ENCODE measurements around the gene TMEM267. TPM values are rescaled to one million over a fixed set of nuclear protein-coding genes. Genes with fewer than 3 reads are reported as not detected.
A peak's percentile ranks its signal among the peaks of the same experiment; 100 is the strongest.

TMEM267 gene
- total RNA-seq, 1 donor from 2014 or later: 10.2 TPM

DNA sequence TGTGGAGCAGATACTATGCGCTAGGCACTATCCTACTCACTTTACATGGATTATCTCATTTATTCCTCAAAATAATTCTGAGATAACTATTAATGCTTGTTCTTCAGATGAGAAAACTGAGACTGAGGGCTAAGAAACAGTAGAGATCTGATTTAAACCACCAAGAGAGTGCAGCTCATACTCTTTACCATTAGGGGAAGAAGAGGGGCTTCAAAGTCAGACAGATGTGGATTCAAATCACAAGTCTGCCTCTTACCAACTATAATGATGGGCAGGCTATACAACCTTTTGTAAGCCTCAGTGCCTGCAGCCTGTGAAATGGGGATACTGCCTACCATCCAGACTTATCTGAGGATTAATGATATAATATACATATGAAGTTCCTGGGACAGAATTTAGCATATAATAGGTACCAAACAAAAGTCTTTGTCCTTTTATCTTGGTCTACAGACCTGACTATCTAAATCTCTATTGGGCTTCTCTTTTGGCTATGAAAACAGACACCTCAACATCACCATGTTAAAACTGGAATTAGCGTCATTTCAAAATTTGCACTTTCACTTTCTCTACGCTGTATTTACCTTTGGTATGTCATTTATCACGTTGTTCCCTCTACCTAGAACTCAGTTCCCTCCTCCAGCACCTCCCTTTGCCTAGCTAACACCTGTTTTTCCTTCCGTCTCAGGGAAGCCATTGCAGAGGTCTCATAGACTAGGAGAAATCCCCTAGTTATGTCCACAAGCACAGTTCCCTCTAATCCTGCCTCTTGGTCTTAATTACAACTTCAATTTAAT lies 13.8 kb upstream of the TMEM267 start:
- Mint-ChIP-seq H3K4me3 (no peak overlapping the region), H3K9me3 (no peaks in the 10 kb centered on the region), H3K27me3 (ENCODE audit: low read depth) (no peaks in the 10 kb centered on the region), H3K36me3 (ENCODE audit: low read depth) (peaks cover 2% of the 10 kb centered on the region), H3K4me1 (no peaks in the 10 kb centered on the region), H3K27ac (ENCODE audit: unreplicated experiment) (no peak overlapping the region)
- TF ChIP-seq, protein P1, sequence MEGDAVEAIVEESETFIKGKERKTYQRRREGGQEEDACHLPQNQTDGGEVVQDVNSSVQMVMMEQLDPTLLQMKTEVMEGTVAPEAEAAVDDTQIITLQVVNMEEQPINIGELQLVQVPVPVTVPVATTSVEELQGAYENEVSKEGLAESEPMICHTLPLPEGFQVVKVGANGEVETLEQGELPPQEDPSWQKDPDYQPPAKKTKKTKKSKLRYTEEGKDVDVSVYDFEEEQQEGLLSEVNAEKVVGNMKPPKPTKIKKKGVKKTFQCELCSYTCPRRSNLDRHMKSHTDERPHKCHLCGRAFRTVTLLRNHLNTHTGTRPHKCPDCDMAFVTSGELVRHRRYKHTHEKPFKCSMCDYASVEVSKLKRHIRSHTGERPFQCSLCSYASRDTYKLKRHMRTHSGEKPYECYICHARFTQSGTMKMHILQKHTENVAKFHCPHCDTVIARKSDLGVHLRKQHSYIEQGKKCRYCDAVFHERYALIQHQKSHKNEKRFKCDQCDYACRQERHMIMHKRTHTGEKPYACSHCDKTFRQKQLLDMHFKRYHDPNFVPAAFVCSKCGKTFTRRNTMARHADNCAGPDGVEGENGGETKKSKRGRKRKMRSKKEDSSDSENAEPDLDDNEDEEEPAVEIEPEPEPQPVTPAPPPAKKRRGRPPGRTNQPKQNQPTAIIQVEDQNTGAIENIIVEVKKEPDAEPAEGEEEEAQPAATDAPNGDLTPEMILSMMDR (conservative IDR thresholded peaks at IDR 0.05): no peak
- DNase-seq (ENCODE audit: low read depth, low spot score): no peak

DNA sequence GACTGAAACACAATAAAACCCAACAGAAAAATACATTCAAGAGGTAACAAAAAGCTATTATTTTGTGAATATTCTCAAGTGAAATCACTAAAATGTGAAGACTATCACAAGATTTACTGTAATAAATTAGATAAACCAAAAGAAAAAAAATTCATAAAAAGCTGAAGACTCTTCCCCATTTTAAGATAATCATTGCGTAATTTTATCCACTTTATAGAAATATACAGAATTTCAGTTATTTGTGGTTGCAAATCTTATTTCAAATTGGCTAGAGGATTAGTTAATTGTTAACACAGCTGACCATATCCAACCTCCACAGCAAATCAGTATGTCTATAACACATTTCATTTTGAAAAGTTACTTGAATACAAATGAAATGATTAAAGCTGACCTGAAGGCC lies 7.7 kb upstream of the TMEM267 start:
- H3K4me1 Mint-ChIP-seq: no peaks in the 10 kb centered on the region
- H3K36me3 Mint-ChIP-seq (ENCODE audit: low read depth): no peaks in the 10 kb centered on the region
- H3K9me3 Mint-ChIP-seq: no peaks in the 10 kb centered on the region
- TF ChIP-seq, protein P1 (conservative IDR thresholded peaks at IDR 0.05): no peak
- no peaks in the 10 kb centered on the region for H3K27me3 Mint-ChIP-seq (ENCODE audit: low read depth)
- H3K27ac Mint-ChIP-seq (ENCODE audit: unreplicated experiment): no peak overlapping the region
- H3K4me3 Mint-ChIP-seq: no peak overlapping the region
- DNase-seq (ENCODE audit: low read depth, low spot score): no peak

- H3K9me3 Mint-ChIP-seq: no peaks in the 10 kb centered on the region
- H3K27ac Mint-ChIP-seq (ENCODE audit: unreplicated experiment): no peak overlapping the region
- H3K4me1 Mint-ChIP-seq: peaks cover 21% of the 10 kb centered on the region
- no peaks in the 10 kb centered on the region for H3K27me3 Mint-ChIP-seq (ENCODE audit: low read depth)
- no peaks in the 10 kb centered on the region for H3K36me3 Mint-ChIP-seq (ENCODE audit: low read depth)
- DNase-seq (ENCODE audit: low read depth, low spot score): no peak
- TF ChIP-seq, protein P1 (conservative IDR thresholded peaks at IDR 0.05): no peak
- H3K4me3 Mint-ChIP-seq: no peak overlapping the region
These were observed 2.7 kb upstream of the TMEM267 start for GRCh38 chr5:43486353-43486752.

DNA sequence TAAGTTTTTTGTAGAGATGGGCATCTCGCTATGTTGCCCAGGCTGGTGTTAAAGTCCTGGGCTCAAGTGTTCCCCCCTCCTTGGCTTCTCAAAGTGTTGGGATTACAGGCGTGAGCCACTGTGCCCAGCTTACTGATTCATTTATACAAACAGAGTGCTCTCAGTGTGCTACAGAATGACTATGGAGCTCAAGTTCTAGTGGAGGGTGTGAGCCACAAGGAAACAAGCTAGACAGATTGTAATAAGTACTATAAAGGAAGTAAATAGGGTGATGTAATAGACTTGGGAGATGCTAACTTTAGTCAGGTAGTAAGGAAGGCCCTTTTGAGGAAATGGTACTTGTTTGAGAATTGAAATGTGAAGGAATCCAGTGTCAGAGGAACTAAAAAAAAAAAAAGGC lies 1.7 kb upstream of the TMEM267 start:
- H3K4me3 Mint-ChIP-seq: peak overlapping the region; percentile 61
- no peaks in the 10 kb centered on the region for H3K36me3 Mint-ChIP-seq (ENCODE audit: low read depth)
- H3K27ac Mint-ChIP-seq (ENCODE audit: unreplicated experiment): no peak overlapping the region
- H3K9me3 Mint-ChIP-seq: no peaks in the 10 kb centered on the region
- DNase-seq (ENCODE audit: low read depth, low spot score): no peak
- H3K4me1 Mint-ChIP-seq: peaks cover 21% of the 10 kb centered on the region
- no peaks in the 10 kb centered on the region for H3K27me3 Mint-ChIP-seq (ENCODE audit: low read depth)
- TF ChIP-seq, protein P1 (conservative IDR thresholded peaks at IDR 0.05): no peak

GRCh38 chr5:43484106-43484849 lies 613 bp upstream of the TMEM267 start:
- Mint-ChIP-seq H3K27ac (ENCODE audit: unreplicated experiment) (peak overlapping the region; percentile 99), H3K4me1 (peaks cover 21% of the 10 kb centered on the region), H3K27me3 (ENCODE audit: low read depth) (no peaks in the 10 kb centered on the region), H3K4me3 (peak overlapping the region; percentile 98), H3K9me3 (no peaks in the 10 kb centered on the region), H3K36me3 (ENCODE audit: low read depth) (no peaks in the 10 kb centered on the region)
- TF ChIP-seq, protein P1 (conservative IDR thresholded peaks at IDR 0.05): peak; percentile 79
- DNase-seq (ENCODE audit: low read depth, low spot score): peak; percentile 80
